GM10847 (cell line): ENCODE data around the gene PLXDC2.

Experiments used
- POLR2A ChIP-seq: IDR thresholded peaks from 2 replicates; pipeline ENCODE4 v1.6.1; 2011; ENCODE audit not compliant: insufficient read length; ENCODE audit errors: extremely low read depth

Gene PLXDC2

GRCh38 chr10:20156511-20156910 is 340.3 kb downstream of the PLXDC2 start:
- no peak for TF ChIP-seq POLR2A

- no peak for TF ChIP-seq POLR2A
These were observed 341.1 kb downstream of the PLXDC2 start for GRCh38 chr10:20157314-20157713.

- TF ChIP-seq POLR2A = no peak
These were observed 341.9 kb downstream of the PLXDC2 start for GRCh38 chr10:20158086-20158485.

GRCh38 chr10:20162123-20162522 is 345.9 kb downstream of the PLXDC2 start:
- TF ChIP-seq POLR2A = no peak

- no peak for TF ChIP-seq POLR2A
These were observed 350.0 kb downstream of the PLXDC2 start for GRCh38 chr10:20166096-20166675.

- TF ChIP-seq POLR2A = no peak
These were observed 354.4 kb downstream of the PLXDC2 start for GRCh38 chr10:20170661-20171060.

- no peak for TF ChIP-seq POLR2A
These were observed 356.8 kb downstream of the PLXDC2 start for GRCh38 chr10:20173046-20173445.

GRCh38 chr10:20175719-20176118 is 359.5 kb downstream of the PLXDC2 start:
- no peak for TF ChIP-seq POLR2A

GRCh38 chr10:20180766-20181165 is 364.5 kb downstream of the PLXDC2 start:
- no peak for TF ChIP-seq POLR2A

- no peak for TF ChIP-seq POLR2A
These were observed 365.2 kb downstream of the PLXDC2 start for GRCh38 chr10:20181434-20181833.

- TF ChIP-seq POLR2A = no peak
These were observed 368.9 kb downstream of the PLXDC2 start for GRCh38 chr10:20185116-20185515.

- no peak for TF ChIP-seq POLR2A
These were observed 378.8 kb downstream of the PLXDC2 start for GRCh38 chr10:20195076-20195475.

GRCh38 chr10:20200758-20201157 is 384.5 kb downstream of the PLXDC2 start:
- no peak for TF ChIP-seq POLR2A

GRCh38 chr10:20202337-20202736 is 386.1 kb downstream of the PLXDC2 start:
- TF ChIP-seq POLR2A = no peak

- no peak for TF ChIP-seq POLR2A
These were observed 391.4 kb downstream of the PLXDC2 start for GRCh38 chr10:20207653-20208052.

GRCh38 chr10:20215547-20216152 is 399.4 kb downstream of the PLXDC2 start:
- TF ChIP-seq POLR2A = no peak

- no peak for TF ChIP-seq POLR2A
These were observed 405.1 kb downstream of the PLXDC2 start for GRCh38 chr10:20221356-20221755.

- no peak for TF ChIP-seq POLR2A
These were observed 412.5 kb downstream of the PLXDC2 start for GRCh38 chr10:20228729-20229128.
